AG04449 (cell line): Measurements from ENCODE around the gene SRCAP.

Experiments used
- CTCF ChIA-PET: fragments of 350-600 bp; formaldehyde crosslinking; extraction: SDS; loops from one replicate; lab custom pipeline; 2021; ENCODE audit warnings: antibody characterized with exemption; lab: Yijun Ruan, JAX
- POLR2A ChIA-PET: fragments of 400-600, 350-600 bp; formaldehyde crosslinking; extraction: SDS; loops from one replicate; lab custom pipeline; 2020; ENCODE audit warnings: antibody characterized with exemption, inconsistent platforms; lab: Yijun Ruan, JAX
- DNase-seq: peaks from one replicate; pipeline ENCODE4 v3.0.0-alpha.2; 2010; ENCODE audit warnings: low read depth, low spot score
- H3K4me3 ChIP-seq: 2 replicates; pipeline ENCODE4 v1.5.1; 2011; ENCODE audit warnings: low read depth, mild to moderate bottlenecking, control low read depth, low read length
- TF ChIP-seq, protein P1 (sequence below): IDR thresholded peaks from one replicate; pipeline ENCODE4 v1.5.1; 2011; ENCODE audit warnings: mild to moderate bottlenecking, moderate library complexity, low read length, control low read depth, inconsistent platforms; ENCODE audit not compliant: insufficient read depth; ENCODE audit errors: missing control alignments

SRCAP gene

DNA sequence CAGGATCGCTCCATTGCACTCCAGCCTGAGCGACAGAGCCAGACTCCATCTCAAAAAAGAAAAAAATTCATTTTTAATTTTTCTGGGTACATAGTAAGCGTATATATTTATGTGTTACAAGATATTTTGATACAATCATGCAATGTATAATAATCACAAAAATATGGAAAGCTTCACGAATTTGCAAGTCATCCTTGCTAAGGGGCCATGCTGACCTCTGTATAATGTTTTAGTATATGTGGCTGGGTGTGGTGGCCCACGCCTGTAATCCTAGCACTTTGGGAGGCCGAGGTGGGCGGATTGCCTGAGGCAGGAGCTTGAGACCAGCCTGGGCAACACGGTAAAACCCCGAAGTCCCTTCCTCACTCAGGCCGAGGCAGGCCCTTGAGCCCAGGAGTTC, 23.8 kb upstream of the SRCAP start:
- POLR2A ChIA-PET: interaction anchor here (1.1 kb wide), 1 partner anchor 9 kb away, joined by 3 read pairs; no protein-coding TSS in a partner anchor
- no peak overlapping the region for H3K4me3 ChIP-seq
- CTCF ChIA-PET: interaction anchor here (1.0 to 1.7 kb wide), 4 partner anchors 15 to 265 kb away, joined by 3 to 13 read pairs (median 4); no protein-coding TSS in a partner anchor
- TF ChIP-seq, protein P1, sequence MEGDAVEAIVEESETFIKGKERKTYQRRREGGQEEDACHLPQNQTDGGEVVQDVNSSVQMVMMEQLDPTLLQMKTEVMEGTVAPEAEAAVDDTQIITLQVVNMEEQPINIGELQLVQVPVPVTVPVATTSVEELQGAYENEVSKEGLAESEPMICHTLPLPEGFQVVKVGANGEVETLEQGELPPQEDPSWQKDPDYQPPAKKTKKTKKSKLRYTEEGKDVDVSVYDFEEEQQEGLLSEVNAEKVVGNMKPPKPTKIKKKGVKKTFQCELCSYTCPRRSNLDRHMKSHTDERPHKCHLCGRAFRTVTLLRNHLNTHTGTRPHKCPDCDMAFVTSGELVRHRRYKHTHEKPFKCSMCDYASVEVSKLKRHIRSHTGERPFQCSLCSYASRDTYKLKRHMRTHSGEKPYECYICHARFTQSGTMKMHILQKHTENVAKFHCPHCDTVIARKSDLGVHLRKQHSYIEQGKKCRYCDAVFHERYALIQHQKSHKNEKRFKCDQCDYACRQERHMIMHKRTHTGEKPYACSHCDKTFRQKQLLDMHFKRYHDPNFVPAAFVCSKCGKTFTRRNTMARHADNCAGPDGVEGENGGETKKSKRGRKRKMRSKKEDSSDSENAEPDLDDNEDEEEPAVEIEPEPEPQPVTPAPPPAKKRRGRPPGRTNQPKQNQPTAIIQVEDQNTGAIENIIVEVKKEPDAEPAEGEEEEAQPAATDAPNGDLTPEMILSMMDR: no peak
- no peak for DNase-seq

DNA sequence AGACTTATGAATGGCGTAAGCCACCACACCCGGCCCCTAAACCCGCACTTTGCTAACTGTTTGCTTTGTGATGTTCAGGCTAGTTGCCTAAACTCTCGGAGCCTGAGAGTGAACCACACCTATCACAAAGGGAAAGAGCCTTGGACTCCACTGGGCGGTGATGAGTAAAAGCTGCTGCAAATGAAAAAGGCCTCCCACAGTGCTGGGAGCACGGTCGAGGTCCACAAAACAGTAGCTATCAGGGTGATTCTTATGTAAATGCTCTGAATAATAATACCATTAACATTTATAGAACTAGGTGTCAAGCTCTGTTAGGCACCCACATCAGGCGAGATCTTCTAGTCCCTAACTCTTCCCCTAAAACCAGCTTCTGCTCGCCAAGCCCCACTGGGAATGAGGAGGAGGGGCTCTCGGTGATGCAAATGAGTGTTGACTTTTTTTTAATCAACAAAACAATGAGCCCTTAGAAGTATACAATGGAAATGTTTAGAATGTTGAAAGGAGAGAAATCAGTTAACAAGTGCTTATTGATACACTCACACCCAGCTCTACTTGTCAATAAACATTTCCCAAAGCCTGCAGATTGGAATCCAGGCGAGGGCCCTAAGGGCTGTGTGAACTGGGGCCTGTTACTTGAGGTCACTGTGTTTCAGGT, 20.9 kb upstream of the SRCAP start:
- no peak overlapping the region for H3K4me3 ChIP-seq
- TF ChIP-seq, protein P1: no peak
- POLR2A ChIA-PET: no interaction called here
- DNase-seq: no peak
- CTCF ChIA-PET: interaction anchor here (1.2 to 1.8 kb wide), 4 partner anchors 13 to 19 kb away, joined by 4 to 7 read pairs (median 6); partner anchors contain the start of gene FBRS

DNA sequence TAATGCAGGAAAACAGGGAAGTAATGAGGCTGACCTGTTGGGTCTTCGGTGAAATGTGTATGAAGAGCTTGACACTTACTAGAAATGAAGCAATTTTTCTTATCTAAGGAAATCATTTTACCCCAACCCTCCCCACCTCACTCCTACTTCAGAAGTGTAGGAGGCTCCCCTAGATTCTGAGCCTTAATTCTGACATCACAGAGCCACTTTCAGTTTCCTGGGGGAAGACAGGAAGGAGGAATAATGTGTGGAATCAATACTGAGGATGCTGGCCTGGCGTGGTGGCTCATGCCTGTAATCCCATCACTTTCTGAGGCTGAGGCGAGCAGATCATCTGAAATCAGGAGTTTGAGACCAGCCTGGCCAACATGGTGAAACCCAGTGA, 20.4 kb upstream of the SRCAP start:
- ChIA-PET CTCF (interaction anchor here (1.2 to 1.8 kb wide), 4 partner anchors 13 to 20 kb away, joined by 4 to 7 read pairs (median 6); partner anchors contain the start of gene FBRS), POLR2A (no interaction called here)
- no peak for DNase-seq
- TF ChIP-seq, protein P1: no peak
- no peak overlapping the region for H3K4me3 ChIP-seq

DNA sequence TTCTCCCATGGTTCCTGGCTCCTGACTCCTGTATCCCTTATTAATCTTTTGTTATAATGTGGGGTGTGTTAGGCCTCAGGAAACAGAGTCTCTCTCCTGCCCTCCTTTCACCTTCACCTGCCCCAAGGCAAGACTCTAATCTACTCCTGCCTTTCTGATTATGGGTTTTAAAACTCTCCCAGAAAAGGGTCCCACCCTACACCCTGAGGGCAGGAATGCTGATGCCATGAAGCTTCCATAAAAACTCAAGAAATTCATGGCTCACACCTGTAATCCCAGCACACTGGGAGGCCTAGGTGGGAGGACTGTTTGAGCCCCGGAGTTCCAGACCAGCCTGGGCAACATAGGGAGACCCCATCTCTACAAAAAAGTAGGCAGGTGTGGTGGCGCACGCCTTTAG, 18.6 kb upstream of the SRCAP start:
- TF ChIP-seq, protein P1: no peak
- POLR2A ChIA-PET: no interaction called here
- CTCF ChIA-PET: interaction anchor here (2.4 kb wide), 1 partner anchor 13 kb away, joined by 11 read pairs; no protein-coding TSS in a partner anchor
- no peak for DNase-seq
- no peak overlapping the region for H3K4me3 ChIP-seq

DNA sequence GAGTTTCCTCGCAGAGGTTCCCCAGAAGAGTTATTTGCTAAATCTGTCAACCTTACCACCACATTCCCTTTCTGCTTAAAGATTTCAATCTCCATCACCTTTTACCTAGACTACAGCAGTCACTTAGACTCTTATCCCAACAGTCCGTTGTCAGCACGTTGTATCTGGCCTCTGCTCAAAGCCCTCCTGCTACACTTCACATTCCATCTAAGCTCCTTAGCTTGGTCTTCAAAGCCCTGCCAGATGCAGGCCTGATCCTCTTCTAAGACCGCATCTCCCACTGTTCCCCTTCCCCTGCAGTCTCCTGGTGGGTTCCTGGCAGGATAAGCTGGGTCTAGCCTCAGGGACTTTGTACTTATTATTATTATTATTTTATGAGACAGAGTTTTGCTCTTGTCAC, 10.3 kb upstream of the SRCAP start:
- TF ChIP-seq, protein P1: no peak
- POLR2A ChIA-PET: no interaction called here
- CTCF ChIA-PET: interaction anchor here (0.6 kb wide), 1 partner anchor 9 kb away, joined by 3 read pairs; no protein-coding TSS in a partner anchor
- H3K4me3 ChIP-seq: no peak overlapping the region
- no peak for DNase-seq

DNA sequence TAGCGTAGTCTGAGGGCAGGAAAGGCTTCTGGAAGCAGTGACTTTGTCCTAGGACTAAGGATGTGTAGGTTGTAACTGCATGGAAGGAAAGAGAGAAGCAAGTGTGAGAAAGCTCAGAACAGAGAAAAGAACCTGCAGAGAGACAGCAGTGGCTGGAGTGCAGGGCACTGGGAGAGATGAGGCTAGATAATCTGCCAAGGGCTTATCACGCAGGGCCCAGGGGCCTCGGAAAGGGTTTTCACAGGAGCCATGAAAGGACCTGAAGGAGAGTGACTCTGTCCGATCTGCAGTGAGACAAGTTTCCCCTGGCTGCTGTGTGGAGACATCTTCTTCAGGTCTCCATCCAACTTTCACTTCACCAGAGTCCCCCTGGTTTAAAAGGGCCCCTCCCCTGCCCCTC, 7.1 kb upstream of the SRCAP start:
- ChIA-PET CTCF (interaction anchor here (1.4 to 4.1 kb wide), 3 partner anchors 8 to 63 kb away, joined by 3 to 32 read pairs (median 23); partner anchors contain the start of gene FBRS), POLR2A (no interaction called here)
- H3K4me3 ChIP-seq: no peak overlapping the region
- TF ChIP-seq, protein P1: no peak
- DNase-seq: no peak
